ENCODE measurements around the gene GLDN. TPM values are rescaled to one million over a fixed set of nuclear protein-coding genes. Genes with fewer than 3 reads are reported as not detected.
A peak's percentile ranks its signal among the peaks of the same experiment; 100 is the strongest.

Gene GLDN
- polyA plus RNA-seq, 10 donors = 0.17 to 0.88 (median 0.37) TPM

- peak; percentile 75 to 92 (median 80) for DNase-seq
These were observed 18.7 kb upstream of the GLDN start for GRCh38 chr15:51322621-51323296.

DNA sequence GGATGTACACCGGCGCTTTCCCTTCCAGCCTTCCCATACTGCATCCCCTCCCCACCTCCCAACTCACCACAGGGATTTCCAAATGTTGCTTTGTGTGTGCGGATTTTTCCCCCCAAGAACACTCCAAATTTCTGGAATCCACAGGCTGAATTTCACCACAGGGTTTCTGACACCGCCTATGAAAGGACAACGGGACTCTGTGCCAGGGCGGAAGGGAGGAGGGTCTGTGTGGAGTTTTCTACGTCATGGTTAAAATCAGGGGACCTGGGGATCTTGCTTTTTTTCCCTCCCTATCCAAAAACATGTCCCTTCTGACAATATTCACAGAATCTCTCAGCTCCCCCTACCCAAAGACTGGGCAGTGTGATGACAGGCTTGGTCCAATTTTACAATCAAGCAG is 17.7 kb upstream of the GLDN start:
- no peak for DNase-seq

- no peak for DNase-seq
These were observed 16.3 kb upstream of the GLDN start for GRCh38 chr15:51325167-51325566.

DNA sequence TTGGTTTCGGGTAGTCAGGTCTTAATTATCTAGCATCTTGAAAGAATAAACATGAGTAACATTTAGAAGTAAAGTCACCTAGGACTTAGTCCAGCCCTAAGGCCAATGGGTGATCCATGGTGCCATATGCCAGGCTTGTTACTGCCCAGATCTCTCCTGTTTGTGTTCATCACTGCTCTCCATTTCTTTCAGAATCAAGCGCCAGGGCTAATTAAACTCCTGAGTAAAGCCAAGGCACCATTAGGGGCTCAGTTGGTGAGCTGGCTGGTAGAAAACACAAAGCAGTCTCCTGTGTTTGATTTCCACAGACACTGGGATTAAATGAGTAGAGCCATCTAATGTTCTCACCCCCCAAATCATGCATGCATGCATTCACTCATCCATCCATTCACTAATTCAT is 14.4 kb upstream of the GLDN start:
- DNase-seq = no peak

- no peak for DNase-seq
These were observed 12.5 kb upstream of the GLDN start for GRCh38 chr15:51328926-51329325.

DNA sequence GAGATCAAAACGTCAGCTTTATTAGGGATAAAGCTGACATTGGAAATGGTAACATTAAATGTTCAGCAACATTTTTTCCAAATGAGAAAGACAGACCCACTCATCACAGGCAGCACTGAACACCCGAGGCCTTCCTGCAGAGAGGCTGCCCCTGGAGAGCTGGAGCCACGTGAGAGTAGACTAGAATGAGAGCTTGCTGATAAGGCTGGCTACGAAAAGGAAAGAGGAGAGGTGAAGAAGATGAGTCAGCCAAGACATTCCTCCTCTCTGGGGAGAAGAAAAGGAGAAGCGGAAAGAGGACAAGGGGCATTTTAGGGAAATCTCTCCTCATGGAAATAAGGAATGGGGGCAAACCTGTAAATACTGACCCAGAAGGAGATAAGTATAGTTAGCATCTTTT is 10.3 kb upstream of the GLDN start:
- no peak for DNase-seq

- DNase-seq = no peak
These were observed 9.0 kb upstream of the GLDN start for GRCh38 chr15:51332206-51333147.

- DNase-seq = no peak
These were observed 7.9 kb upstream of the GLDN start for GRCh38 chr15:51333571-51333970.

GRCh38 chr15:51334011-51334451 is 7.4 kb upstream of the GLDN start:
- no peak for DNase-seq

- no peak for DNase-seq
These were observed 6.4 kb upstream of the GLDN start for GRCh38 chr15:51335087-51335486.

DNA sequence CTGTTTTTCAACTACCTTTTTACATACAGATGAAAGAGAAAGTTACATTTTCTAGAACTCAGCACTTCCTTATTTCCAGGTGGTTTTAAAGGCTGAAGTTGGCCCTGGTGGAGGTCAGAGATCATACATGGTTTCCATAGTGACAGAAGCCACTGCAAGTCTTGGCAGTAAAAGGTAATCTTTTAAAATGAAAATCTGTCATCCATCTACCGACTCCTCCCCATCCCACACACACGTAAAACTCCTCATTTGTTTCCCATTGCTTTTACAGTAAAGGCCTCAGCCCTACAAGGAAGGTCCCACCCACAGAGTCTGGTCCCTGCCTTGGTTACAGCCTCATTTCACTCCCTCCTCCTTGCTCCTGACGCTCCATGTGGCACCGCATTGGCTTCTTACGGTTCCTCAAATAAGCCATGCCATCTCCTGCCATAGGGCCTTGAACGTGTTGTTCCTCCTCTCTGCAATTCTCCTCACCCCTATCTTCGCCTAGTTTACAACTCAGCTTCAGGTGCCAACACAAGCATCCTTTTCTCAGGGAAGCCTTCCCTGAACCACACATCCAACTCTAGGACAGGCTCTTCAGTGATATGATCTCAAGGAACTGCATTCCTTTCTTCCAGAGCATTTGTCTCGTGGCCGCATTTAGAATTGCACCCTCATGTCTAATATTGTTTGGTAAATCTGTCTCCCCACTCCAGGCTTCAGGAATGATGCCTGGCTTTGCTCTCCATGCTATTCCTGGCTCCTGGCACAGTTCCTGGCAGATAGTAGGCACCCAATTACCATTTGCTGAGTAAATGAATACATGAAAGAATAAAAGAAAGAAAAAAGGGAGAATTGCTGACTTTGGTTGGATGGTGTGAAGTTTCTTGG is 5.7 kb upstream of the GLDN start:
- DNase-seq = no peak

DNA sequence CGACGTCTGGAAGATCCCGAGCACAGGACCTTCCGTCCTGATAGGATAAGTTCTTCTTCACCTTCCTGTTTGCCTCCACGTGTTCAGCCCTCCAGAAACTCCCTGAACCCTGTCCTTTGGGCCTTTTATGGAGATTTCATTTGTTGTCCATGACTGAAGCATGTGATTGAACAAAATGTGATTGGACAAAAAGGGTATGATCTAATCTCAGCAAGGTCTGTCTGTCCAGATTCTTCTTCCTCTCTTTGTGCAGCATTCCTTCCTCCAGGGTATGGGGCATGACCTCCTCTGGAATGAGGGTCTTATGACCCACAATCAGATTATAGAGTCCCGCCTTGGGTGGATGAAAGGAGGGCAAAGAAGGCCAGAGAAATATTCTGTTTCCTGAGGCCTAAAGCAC is 3.0 kb upstream of the GLDN start, which contains the start of gene CYP19A1:
Gene CYP19A1 (minus strand): TSS at position 101 of the 400 bp plus-strand sequence. CDS start 95,684 bp downstream, outside the sequence.
- no peak for DNase-seq

- peak in 1 of 3 donors; percentile 58 for DNase-seq
These were observed 958 bp downstream of the GLDN start for GRCh38 chr15:51342227-51342999.

DNA sequence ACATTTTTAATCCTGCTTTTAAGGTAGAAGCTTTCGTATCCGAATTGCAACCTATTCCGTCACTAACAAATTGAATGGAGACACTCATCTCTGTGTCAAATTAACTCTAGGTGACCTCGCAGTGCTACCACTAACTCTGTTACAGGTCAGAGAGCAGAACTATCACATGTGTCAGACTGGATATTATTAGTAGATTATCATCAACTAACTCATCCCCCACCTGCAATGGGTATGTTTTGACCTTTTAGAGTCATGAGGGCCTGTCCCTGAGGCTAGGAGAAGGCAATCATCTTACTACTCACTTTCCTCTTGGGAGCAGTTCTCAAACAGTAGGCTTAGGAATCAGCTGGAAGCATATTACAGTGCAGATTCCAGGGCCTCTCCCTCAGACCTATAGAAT is 2.0 kb downstream of the GLDN start:
- no peak for DNase-seq

DNA sequence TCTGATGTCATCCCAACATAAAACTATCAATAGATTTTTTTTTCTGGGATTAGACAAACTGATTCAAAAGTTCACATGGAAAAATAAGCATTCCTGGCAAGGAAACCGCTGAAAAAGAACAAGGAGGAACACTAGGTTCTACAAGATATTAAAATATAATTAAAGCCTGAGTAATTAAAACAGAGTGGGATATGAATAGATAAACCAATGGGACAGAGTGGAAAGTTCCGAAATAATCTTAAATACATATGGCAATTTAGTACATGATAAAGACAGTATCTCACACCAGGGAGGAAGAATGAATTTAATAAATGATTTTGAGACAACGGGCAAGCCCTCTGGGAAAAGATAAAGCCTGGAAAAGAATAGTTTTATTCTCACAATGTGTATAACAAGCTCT is 4.7 kb downstream of the GLDN start:
- peak in 1 of 3 donors; percentile 57 for DNase-seq

DNA sequence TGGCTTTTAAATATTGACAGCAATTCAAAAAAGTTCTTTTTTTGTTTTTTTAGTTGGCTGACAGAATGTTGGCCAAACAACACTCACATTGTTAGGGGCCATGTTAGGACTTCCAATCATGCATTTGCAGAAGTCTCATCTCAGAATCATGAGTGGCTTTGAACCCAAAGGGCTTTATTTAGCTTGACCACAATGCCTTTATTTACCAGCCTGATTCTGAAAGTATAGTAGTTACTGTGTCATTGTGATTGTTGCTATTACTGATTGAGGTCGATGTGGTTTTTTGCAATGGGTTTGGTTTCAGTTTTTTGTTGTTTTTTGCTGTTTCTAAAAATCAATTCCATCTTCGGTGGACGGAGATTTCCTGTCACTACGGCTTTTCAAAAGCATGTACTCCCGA is 7.2 kb downstream of the GLDN start:
- DNase-seq = no peak

DNA sequence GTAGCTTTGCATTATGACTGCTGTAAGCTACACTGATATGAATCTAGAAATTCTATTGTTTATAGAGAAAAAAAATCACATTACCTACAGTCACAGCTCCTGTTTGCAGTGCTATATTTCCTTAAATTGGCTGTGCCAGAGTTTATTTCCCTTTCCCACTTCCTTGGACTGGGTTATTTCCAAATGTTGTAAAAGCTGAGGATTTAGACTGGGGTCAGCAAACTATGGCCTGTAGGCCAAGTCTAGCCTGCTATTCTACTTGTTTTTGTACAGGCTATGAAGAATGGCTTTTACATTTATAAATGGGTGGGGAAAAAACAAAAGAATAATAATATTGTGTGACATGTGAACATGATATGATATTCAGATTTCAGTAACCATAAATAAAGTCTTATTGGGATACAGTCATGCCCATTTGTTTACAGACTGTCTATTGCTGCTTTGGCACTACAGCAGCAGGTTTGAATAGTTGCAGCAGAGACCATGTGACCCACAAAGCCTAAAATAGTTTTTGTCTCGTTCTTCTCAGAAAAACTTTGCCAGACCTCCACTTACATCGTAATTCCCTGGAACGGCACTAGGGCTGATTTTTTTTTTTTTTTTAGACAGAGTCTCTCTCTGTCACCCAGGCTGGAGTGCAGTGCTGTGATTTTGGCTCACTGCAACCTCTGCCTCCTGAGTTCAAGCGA is 7.8 kb downstream of the GLDN start:
- peak in 1 of 3 donors; percentile 61 for DNase-seq

GRCh38 chr15:51350723-51351122 is 9.3 kb downstream of the GLDN start:
- DNase-seq = no peak

DNA sequence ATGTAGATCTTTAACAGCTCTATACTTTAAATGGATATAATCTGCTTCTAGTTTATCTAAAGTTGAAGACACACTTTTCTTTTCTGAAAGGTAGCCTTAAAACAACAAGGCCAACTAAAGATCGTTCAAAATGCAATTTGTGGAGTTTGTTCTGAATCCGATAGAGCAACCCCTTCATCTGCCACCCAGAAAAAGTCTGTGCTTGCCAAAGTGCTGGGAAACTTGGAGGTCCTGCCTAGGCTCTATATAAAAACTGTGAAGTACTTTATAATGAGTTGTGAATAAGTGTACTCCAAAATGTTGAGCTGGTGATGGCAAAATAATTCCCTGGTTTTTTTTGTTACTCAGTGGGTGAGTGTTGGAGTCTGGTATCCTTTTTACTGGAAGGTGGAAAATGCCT is 12.5 kb downstream of the GLDN start:
- no peak for DNase-seq

DNA sequence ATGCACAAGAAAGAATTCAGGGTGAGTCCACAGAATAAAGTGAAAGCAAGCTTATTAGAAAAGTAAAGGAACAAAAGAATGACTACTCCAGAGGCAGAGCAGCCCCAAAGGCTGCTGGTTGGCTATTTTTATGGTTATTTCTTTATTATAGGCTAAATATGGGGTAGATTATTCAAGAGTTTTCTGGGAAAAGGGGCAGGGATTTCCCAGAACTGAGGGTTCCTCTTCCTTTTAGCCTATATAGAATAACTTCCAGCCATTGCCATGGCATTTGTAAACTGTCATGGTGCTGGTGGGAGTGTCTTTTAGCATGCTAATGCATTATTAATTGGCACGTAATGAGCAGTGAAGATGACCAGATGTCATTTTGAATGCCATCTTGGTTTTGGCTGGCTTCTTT is 13.6 kb downstream of the GLDN start:
- no peak for DNase-seq

DNA sequence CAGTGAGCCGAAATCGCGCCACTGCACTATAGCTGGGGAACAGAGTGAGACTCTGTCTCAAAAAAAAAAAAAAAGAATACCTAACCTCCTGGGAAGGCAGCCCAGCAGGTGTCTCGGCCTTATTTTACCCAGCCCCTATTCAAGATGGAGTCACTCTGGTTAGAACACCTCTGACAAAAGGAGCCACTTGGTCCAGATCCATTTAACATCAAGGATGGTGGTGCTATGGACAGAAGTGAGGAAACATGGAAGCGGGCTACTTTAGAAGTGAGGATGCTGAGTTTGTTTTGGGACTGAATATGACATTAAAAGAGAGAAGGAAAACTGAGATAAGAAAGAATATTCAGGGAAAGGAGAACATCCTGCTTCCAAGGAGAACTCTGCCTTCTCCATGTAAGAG is 14.7 kb downstream of the GLDN start:
- DNase-seq = no peak

All from muscle of back (tissue), 11 donors.